Keratinocyte (primary cell): ENCODE data around the gene HS1BP3. TPM values are rescaled to one million over a fixed set of nuclear protein-coding genes. Genes with fewer than 3 reads are reported as not detected.

Experiments used
- DNase-seq: peaks from one replicate; pipeline ENCODE4 v3.0.0-alpha.2; 2011; ENCODE audit warnings: low read depth, missing footprints, low spot score
- FAIRE-seq: peaks from 2 replicates; lab custom pipeline; 2011; peaks lifted over from hg19 to GRCh38; lab: Jason Lieb, UNC
- H2AFZ ChIP-seq: 2 replicates; pipeline ENCODE4 v1.6.0; 2012; ENCODE audit warnings: low read length, control low read depth, inconsistent platforms; ENCODE audit not compliant: control insufficient read depth
- H3K27ac ChIP-seq: 2 replicates; pipeline ENCODE4 v1.5.1; 2011; ENCODE audit warnings: low read length; ENCODE audit not compliant: control insufficient read depth, insufficient read depth
- H3K27me3 ChIP-seq: 3 replicates; pipeline ENCODE4 v1.6.0; 2011; ENCODE audit warnings: low read length; ENCODE audit not compliant: control insufficient read depth, insufficient read depth; ENCODE audit errors: extremely low read depth
- H3K36me3 ChIP-seq, 2 experiments: 2 replicates in 1 of 2; 3 replicates in 1 of 2; pipeline ENCODE4 v1.5.1; 2011; ENCODE audit warnings: low read length in 2 of 2, mild to moderate bottlenecking in 1 of 2; ENCODE audit not compliant: control insufficient read depth in 2 of 2, insufficient read depth in 2 of 2; ENCODE audit errors: extremely low read depth in 1 of 2
- H3K4me1 ChIP-seq: 3 replicates; pipeline ENCODE4 v1.5.1; 2011; ENCODE audit warnings: low read length; ENCODE audit not compliant: control insufficient read depth, insufficient read depth; ENCODE audit errors: extremely low read depth
- H3K4me2 ChIP-seq: 3 replicates; pipeline ENCODE4 v1.6.0; 2011; ENCODE audit warnings: low read depth, low read length; ENCODE audit not compliant: control insufficient read depth, insufficient read depth; ENCODE audit errors: extremely low read depth
- H3K4me3 ChIP-seq, 3 experiments: fragments of 200-600 bp in 1 of 3; sonication (generic) in 1 of 3; 2 replicates in 2 of 3; 3 replicates in 1 of 3; pipeline ENCODE4 v1.5.1; 2011 to 2016; ENCODE audit warnings: low read length in 3 of 3, mild to moderate bottlenecking in 3 of 3, control low read depth in 2 of 3, inconsistent platforms in 1 of 3, low read depth in 1 of 3, mixed read lengths in 1 of 3, mixed run types in 1 of 3, moderate library complexity in 1 of 3; ENCODE audit not compliant: control insufficient read depth in 2 of 3, insufficient read depth in 2 of 3; ENCODE audit errors: extremely low read depth in 1 of 3
- H3K79me2 ChIP-seq: 2 replicates; pipeline ENCODE4 v1.6.0; 2012; ENCODE audit warnings: low read length; ENCODE audit not compliant: control insufficient read depth, insufficient read depth
- H3K9ac ChIP-seq: 3 replicates; pipeline ENCODE4 v1.6.0; 2011; ENCODE audit warnings: low read length; ENCODE audit not compliant: control insufficient read depth, insufficient read depth; ENCODE audit errors: extremely low read depth
- H3K9me1 ChIP-seq: 3 replicates; pipeline ENCODE4 v1.6.0; 2011; ENCODE audit warnings: low read length; ENCODE audit not compliant: control insufficient read depth, insufficient read depth; ENCODE audit errors: extremely low read depth
- H3K9me3 ChIP-seq: 2 replicates; pipeline ENCODE4 v1.5.1; 2012; ENCODE audit warnings: low read depth, low read length; ENCODE audit not compliant: control insufficient read depth
- H4K20me1 ChIP-seq: 3 replicates; pipeline ENCODE4 v1.6.0; 2011; ENCODE audit warnings: low read length; ENCODE audit not compliant: control insufficient read depth, insufficient read depth; ENCODE audit errors: extremely low read depth
- EZH2 ChIP-seq: IDR thresholded peaks from one replicate; pipeline ENCODE4 v1.6.1; 2012; ENCODE audit warnings: inconsistent platforms, mild to moderate bottlenecking, low read length, moderate library complexity
- dilution Hi-C: fragments of 300-500 bp; cut with MboI; formaldehyde crosslinking; loops from one replicate; pipeline ENCODE4 v1.7.0; 2020; ENCODE audit warnings: low sequenced_read_pairs; ENCODE audit not compliant: extremely low pct_ligation_motif_present
- polyA plus RNA-seq, 5 experiments: library from polyadenylated mRNA; depleted of rRNA in 3 of 5; stranded (reverse) in 3 of 5; stranded (forward) in 1 of 5; unstranded in 1 of 5; fragments of >200 nt; gene quantifications; 1 replicate in 1 of 5; 2 replicates in 3 of 5; 3 replicates in 1 of 5; pipeline versions ENCODE4 v1.2.1 to v1.2.3, GENCODE V29; 2011 to 2012; ENCODE audit warnings: missing spikeins in 2 of 5, low read depth in 1 of 5, low replicate concordance in 1 of 5
- TF ChIP-seq, protein P1 (sequence below), 3 experiments: IDR thresholded peaks in 1 of 3; conservative IDR thresholded peaks in 1 of 3; optimal IDR thresholded peaks in 1 of 3; 2 replicates in 2 of 3; 3 replicates in 1 of 3; pipeline versions ENCODE3 to v1.5.1; 2011; ENCODE audit warnings: low read length in 3 of 3, mild to moderate bottlenecking in 3 of 3, moderate library complexity in 2 of 3, control low read depth in 1 of 3, inconsistent platforms in 1 of 3; ENCODE audit not compliant: insufficient read depth in 2 of 3; ENCODE audit errors: extremely low read depth in 1 of 3

HS1BP3 gene
- polyA plus RNA-seq, 1 donor (not counting 4 experiments of a cell fraction or from before 2014, with no cell fraction given), result 18.5 TPM

DNA sequence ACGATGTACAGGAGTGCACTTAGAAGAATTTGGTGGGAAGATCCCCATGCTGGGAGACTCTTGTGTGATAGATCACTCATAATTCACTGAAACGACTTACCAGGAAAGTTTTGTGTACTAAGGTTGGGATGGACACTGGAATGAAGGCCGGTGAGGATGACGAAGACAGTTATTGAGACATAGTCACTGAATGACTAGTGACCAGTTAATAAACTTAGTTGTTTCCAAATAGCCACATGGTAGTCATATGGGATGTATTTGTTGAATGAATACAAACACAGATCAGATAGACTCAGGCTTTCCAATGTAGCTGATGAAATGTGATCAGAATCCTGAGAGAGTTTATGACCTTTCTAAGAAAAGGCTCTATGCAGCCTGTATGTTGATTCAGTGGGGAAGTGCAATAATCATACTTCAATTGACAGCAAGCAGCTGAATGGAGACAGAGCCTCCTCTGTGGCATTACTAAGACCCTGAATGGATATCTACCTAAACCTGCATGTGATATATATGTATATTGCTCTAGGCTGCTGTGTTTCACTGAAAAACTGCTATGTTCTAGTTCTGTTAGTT is 36.4 kb upstream of the HS1BP3 start:
- DNase-seq, result no peak
- Histone ChIP-seq H4K20me1 (no peaks in the 10 kb centered on the region), H3K4me3 (no peak overlapping the region), H3K79me2 (no peaks in the 10 kb centered on the region), H3K9me1 (no peaks in the 10 kb centered on the region), H3K27ac (no peak overlapping the region), H3K4me1 (no peaks in the 10 kb centered on the region), H3K36me3 (peaks cover 0 to 5% of the 10 kb centered on the region in 2 experiments), H2AFZ (no peak overlapping the region), H3K4me2 (no peak overlapping the region), H3K9ac (no peak overlapping the region), H3K9me3 (no peaks in the 10 kb centered on the region), H3K27me3 (no peaks in the 10 kb centered on the region)
- no peak for FAIRE-seq
- TF ChIP-seq, protein P1, sequence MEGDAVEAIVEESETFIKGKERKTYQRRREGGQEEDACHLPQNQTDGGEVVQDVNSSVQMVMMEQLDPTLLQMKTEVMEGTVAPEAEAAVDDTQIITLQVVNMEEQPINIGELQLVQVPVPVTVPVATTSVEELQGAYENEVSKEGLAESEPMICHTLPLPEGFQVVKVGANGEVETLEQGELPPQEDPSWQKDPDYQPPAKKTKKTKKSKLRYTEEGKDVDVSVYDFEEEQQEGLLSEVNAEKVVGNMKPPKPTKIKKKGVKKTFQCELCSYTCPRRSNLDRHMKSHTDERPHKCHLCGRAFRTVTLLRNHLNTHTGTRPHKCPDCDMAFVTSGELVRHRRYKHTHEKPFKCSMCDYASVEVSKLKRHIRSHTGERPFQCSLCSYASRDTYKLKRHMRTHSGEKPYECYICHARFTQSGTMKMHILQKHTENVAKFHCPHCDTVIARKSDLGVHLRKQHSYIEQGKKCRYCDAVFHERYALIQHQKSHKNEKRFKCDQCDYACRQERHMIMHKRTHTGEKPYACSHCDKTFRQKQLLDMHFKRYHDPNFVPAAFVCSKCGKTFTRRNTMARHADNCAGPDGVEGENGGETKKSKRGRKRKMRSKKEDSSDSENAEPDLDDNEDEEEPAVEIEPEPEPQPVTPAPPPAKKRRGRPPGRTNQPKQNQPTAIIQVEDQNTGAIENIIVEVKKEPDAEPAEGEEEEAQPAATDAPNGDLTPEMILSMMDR (optimal IDR thresholded peaks at IDR 0.05 in 1 of 3, IDR thresholded peaks at IDR 0.05 in 1 of 3, conservative IDR thresholded peaks at IDR 0.05 in 1 of 3; ENCODE audit: extremely low read depth in 1 of 3, insufficient read depth in 2 of 3, low read length in 3 of 3), result no peak
- no peak for TF ChIP-seq EZH2
- dilution Hi-C loops, result no loop called here

DNA sequence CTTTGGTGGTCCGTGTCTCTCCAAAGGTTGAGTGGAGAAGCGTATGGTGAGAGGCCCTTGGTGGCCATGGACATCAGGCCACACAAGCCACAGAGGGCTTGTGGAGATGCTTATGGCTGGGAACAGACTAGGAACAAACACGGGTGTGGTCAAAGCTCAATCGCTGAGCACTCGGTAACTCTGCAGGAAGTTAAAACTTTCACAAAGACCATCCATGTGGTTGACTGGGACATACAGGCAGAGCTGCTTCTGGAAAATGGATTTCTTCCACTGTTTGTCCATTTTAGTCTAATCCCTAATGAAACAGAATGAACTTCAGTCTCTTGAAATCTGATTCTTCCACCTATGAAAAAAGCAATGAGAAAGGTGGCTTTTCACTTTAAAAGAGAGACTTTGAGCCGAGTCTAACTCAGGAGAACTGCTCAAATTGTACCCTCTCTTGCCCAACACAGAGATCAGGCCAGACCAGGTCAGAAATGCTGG is 33.7 kb upstream of the HS1BP3 start:
- H3K9ac ChIP-seq, result no peak overlapping the region
- no peak for TF ChIP-seq EZH2
- TF ChIP-seq, protein P1 (optimal IDR thresholded peaks at IDR 0.05 in 1 of 3, IDR thresholded peaks at IDR 0.05 in 1 of 3, conservative IDR thresholded peaks at IDR 0.05 in 1 of 3; ENCODE audit: extremely low read depth in 1 of 3, insufficient read depth in 2 of 3, low read length in 3 of 3), result no peak
- dilution Hi-C loops, result no loop called here
- H3K4me1 ChIP-seq, result no peaks in the 10 kb centered on the region
- no peaks in the 10 kb centered on the region for H4K20me1 ChIP-seq
- H3K27ac ChIP-seq, result no peak overlapping the region
- FAIRE-seq (no peak), DNase-seq (no peak)
- no peaks in the 10 kb centered on the region for H3K79me2 ChIP-seq
- no peak overlapping the region for H3K4me2 ChIP-seq
- no peaks in the 10 kb centered on the region for H3K9me1 ChIP-seq
- no peak overlapping the region for H2AFZ ChIP-seq
- H3K36me3 ChIP-seq, result peaks cover 3 to 8% of the 10 kb centered on the region in 2 experiments
- no peak overlapping the region for H3K4me3 ChIP-seq
- H3K9me3 ChIP-seq, result no peaks in the 10 kb centered on the region
- H3K27me3 ChIP-seq, result no peaks in the 10 kb centered on the region
